Lower leg skin (tissue), 3 donors: ENCODE data around the gene GRIK3.

Experiments used
- CTCF ChIP-seq, 3 donors: fragments of 450-650 bp; IDR thresholded peaks; one replicate each; pipeline ENCODE4 v1.5.1; 2016; ENCODE audit warnings: antibody characterized with exemption in 3 of 3, mild to moderate bottlenecking in 3 of 3, moderate library complexity in 2 of 3
- POLR2A ChIP-seq, 2 donors: fragments of 450-650 bp; IDR thresholded peaks; one replicate each; pipeline ENCODE4 v1.6.1; 2016 to 2017; ENCODE audit warnings: antibody characterized with exemption in 2 of 2, mild to moderate bottlenecking in 1 of 2, moderate library complexity in 1 of 2

GRCh38 chr1:36805979-36806640, 228.2 kb downstream of the GRIK3 start:
- no peak for TF ChIP-seq POLR2A (IDR thresholded peaks at IDR 0.05)
- TF ChIP-seq CTCF (IDR thresholded peaks at IDR 0.05): no peak
